Trophoblast cell (in vitro differentiated cells and primary cell): ENCODE results near the gene SLC4A4.

Source experiments
- DNase-seq, 2 donors: peaks; one replicate each; pipeline ENCODE4 v3.0.0-alpha.2; 2016
- H2AFZ ChIP-seq: 2 replicates; pipeline ENCODE4 v1.6.1; 2013; ENCODE audit warnings: low read length, moderate library complexity, mild to moderate bottlenecking; ENCODE audit not compliant: insufficient read depth, poor library complexity
- H2AK5ac ChIP-seq: 2 replicates; pipeline ENCODE4 v1.6.1; 2013; ENCODE audit warnings: mild to moderate bottlenecking, low read length
- H2BK120ac ChIP-seq: 2 replicates; pipeline ENCODE4 v1.6.1; 2013; ENCODE audit warnings: low read length, mild to moderate bottlenecking, moderate library complexity; ENCODE audit not compliant: insufficient read depth, poor library complexity
- H2BK12ac ChIP-seq: 2 replicates; pipeline ENCODE4 v1.6.1; 2013; ENCODE audit warnings: mild to moderate bottlenecking, low read length, moderate library complexity
- H2BK5ac ChIP-seq: 2 replicates; pipeline ENCODE4 v1.6.1; 2013; ENCODE audit warnings: low read length, low read depth, moderate library complexity, mild to moderate bottlenecking; ENCODE audit not compliant: poor library complexity
- H3K14ac ChIP-seq: 2 replicates; pipeline ENCODE4 v1.6.1; 2013; ENCODE audit warnings: mild to moderate bottlenecking, low read length
- H3K18ac ChIP-seq: 2 replicates; pipeline ENCODE4 v1.6.1; 2013; ENCODE audit warnings: mild to moderate bottlenecking, low read length
- H3K23ac ChIP-seq: 2 replicates; pipeline ENCODE4 v1.6.1; 2013; ENCODE audit warnings: low read length
- H3K27ac ChIP-seq: 2 replicates; pipeline ENCODE4 v1.5.1; 2013; ENCODE audit warnings: low read depth, mild to moderate bottlenecking, inconsistent platforms, low read length, moderate library complexity
- H3K27me3 ChIP-seq: 2 replicates; pipeline ENCODE4 v1.6.1; 2013; ENCODE audit warnings: inconsistent platforms, mild to moderate bottlenecking, low read length, moderate library complexity; ENCODE audit not compliant: insufficient read depth
- H3K36me3 ChIP-seq, 2 experiments: 1 replicate in 1 of 2; 2 replicates in 1 of 2; pipeline ENCODE4 v1.6.1; 2013; ENCODE audit warnings: low read length in 2 of 2, mild to moderate bottlenecking in 2 of 2, moderate library complexity in 1 of 2; ENCODE audit not compliant: insufficient read depth in 2 of 2, control insufficient read depth in 1 of 2
- H3K4ac ChIP-seq: 2 replicates; pipeline ENCODE4 v1.6.1; 2013; ENCODE audit warnings: low read depth, mild to moderate bottlenecking, low read length, moderate library complexity
- H3K4me1 ChIP-seq, 2 experiments: 1 replicate in 1 of 2; 2 replicates in 1 of 2; pipeline ENCODE4 v1.6.1; 2013; ENCODE audit warnings: low read length in 2 of 2, mild to moderate bottlenecking in 2 of 2, moderate library complexity in 1 of 2; ENCODE audit not compliant: insufficient read depth in 2 of 2, control insufficient read depth in 1 of 2
- H3K4me2 ChIP-seq: 2 replicates; pipeline ENCODE4 v1.6.1; 2013; ENCODE audit warnings: inconsistent platforms, mild to moderate bottlenecking, low read length, moderate library complexity
- H3K4me3 ChIP-seq: 2 replicates; pipeline ENCODE4 v1.5.1; 2013; ENCODE audit warnings: mild to moderate bottlenecking, low read depth, low read length, inconsistent platforms
- H3K79me1 ChIP-seq: one replicate; pipeline ENCODE4 v1.6.1; 2013; ENCODE audit warnings: low read length
- H3K79me2 ChIP-seq: 2 replicates; pipeline ENCODE4 v1.6.1; 2013; ENCODE audit warnings: low read length, mild to moderate bottlenecking; ENCODE audit not compliant: control insufficient read depth, insufficient read depth, poor library complexity
- H3K9ac ChIP-seq: 2 replicates; pipeline ENCODE4 v1.6.1; 2013; ENCODE audit warnings: mild to moderate bottlenecking, low read length
- H3K9me3 ChIP-seq: 2 replicates; pipeline ENCODE4 v1.6.1; 2013; ENCODE audit warnings: low read depth, mild to moderate bottlenecking, control low read depth, inconsistent platforms, low read length; ENCODE audit not compliant: insufficient read depth
- H4K12ac ChIP-seq: 2 replicates; pipeline ENCODE4 v1.6.1; 2013; ENCODE audit warnings: low read depth, mild to moderate bottlenecking, low read length, moderate library complexity
- H4K8ac ChIP-seq: 2 replicates; pipeline ENCODE4 v1.6.1; 2013; ENCODE audit warnings: low read depth, mild to moderate bottlenecking, low read length, moderate library complexity
- H4K91ac ChIP-seq: one replicate; pipeline ENCODE4 v1.6.1; 2013; ENCODE audit warnings: low read depth, mild to moderate bottlenecking, low read length, moderate library complexity
- WGBS: extraction: QIAGEN DNeasy Blood & Tissue Kit; methylation state at CpG from one replicate; pipeline ENCODE4 v1.1.7; 2013; ENCODE audit warnings: missing lambda C conversion rate; ENCODE audit not compliant: insufficient read length, insufficient coverage; ENCODE audit errors: extremely low coverage; 5-methylcytosine and 5-hydroxymethylcytosine counted together

SLC4A4 gene

DNA sequence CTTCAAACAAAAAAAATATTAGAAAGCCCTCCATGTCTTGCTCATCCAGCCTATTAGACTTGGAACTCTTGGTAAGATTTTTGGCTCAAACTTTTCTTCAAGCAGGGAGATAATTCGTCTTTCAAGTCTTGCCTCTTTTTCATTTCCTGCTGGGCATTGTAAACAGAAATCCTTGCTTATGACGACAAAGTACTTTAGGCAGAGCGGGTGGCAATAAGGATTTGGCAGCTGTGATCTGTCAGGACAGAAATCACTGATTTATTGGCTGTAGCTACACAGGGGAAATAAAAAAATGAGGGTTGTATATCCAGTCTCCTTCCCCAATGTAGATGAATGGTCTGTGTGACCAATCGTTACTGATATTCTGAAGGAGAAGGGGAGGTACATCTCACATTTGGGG is 121.6 kb downstream of the SLC4A4 start:
- Histone ChIP-seq H3K36me3 (no peaks in the 10 kb centered on the region), H3K18ac (no peak overlapping the region), H3K79me2 (no peaks in the 10 kb centered on the region), H2BK5ac (no peak overlapping the region), H4K8ac (no peak overlapping the region), H2BK12ac (no peak overlapping the region), H3K27ac (no peak overlapping the region), H3K4me3 (no peak overlapping the region), H3K27me3 (no peaks in the 10 kb centered on the region), H3K4ac (no peak overlapping the region), H3K4me2 (no peak overlapping the region), H2AFZ (no peak overlapping the region), H3K9ac (no peak overlapping the region), H3K14ac (no peak overlapping the region), H3K23ac (no peak overlapping the region), H2BK120ac (no peak overlapping the region), H3K4me1 (no peaks in the 10 kb centered on the region), H3K9me3 (no peaks in the 10 kb centered on the region), H3K79me1 (no peaks in the 10 kb centered on the region), H4K12ac (no peak overlapping the region), H2AK5ac (no peak overlapping the region), H4K91ac (no peak overlapping the region)
- WGBS, result no CpG with 5 or more reads among the region's 4 CpGs
- DNase-seq, result no peak

DNA sequence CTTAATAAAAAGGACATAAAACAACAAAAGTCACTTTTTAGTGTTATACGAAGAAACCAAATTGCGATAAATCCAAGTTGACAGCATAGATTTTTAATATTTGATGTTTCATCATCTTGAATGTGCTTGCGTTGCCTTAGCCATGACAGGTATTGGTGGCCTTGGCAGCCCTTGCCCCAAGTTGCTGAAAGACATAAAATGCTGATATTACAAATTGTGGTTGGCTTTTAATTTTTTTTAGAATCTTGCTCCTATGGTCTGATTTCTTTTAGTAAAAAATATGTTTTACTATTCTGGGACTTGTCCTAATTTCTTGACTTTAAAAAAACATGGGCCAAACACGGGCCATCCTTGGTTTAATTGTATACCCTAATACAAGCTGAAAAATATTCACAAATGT is 122.6 kb downstream of the SLC4A4 start:
- Histone ChIP-seq H3K18ac (no peak overlapping the region), H2BK120ac (no peak overlapping the region), H3K4me3 (no peak overlapping the region), H2AK5ac (no peak overlapping the region), H2AFZ (no peak overlapping the region), H3K4me2 (no peak overlapping the region), H3K4me1 (no peaks in the 10 kb centered on the region), H3K9me3 (no peaks in the 10 kb centered on the region), H4K91ac (no peak overlapping the region), H2BK5ac (no peak overlapping the region), H3K79me1 (no peaks in the 10 kb centered on the region), H3K36me3 (no peaks in the 10 kb centered on the region), H4K8ac (no peak overlapping the region), H3K9ac (no peak overlapping the region), H3K27me3 (no peaks in the 10 kb centered on the region), H3K14ac (no peak overlapping the region), H4K12ac (no peak overlapping the region), H2BK12ac (no peak overlapping the region), H3K23ac (no peak overlapping the region), H3K4ac (no peak overlapping the region), H3K79me2 (no peaks in the 10 kb centered on the region), H3K27ac (no peak overlapping the region)
- WGBS, result no CpG with 5 or more reads among the region's 4 CpGs
- DNase-seq, result no peak

DNA sequence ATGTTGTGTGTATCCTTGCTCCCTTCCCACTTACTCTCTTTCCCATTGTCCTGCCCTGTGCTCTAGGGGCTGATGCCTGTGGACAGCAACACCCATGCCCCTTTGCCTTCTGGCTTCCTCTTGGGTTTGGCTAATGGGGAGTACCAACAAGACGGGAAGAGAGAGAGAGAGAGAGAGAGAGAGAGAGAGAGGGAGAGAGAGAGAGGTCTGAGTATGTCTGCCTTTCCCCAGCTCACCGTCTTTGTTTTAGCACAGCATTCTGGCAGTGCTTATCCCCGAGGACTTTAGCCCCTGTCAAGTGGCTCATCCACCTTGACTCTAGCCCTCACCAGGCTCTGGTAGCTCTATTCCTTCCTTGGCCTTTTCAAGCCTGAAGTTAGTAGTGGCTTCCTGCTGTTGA is 128.0 kb downstream of the SLC4A4 start:
- Histone ChIP-seq H4K12ac (no peak overlapping the region), H3K4me1 (no peaks in the 10 kb centered on the region), H2AK5ac (no peak overlapping the region), H4K8ac (no peak overlapping the region), H3K79me1 (no peaks in the 10 kb centered on the region), H3K4me3 (no peak overlapping the region), H3K9me3 (no peaks in the 10 kb centered on the region), H2BK12ac (no peak overlapping the region), H4K91ac (no peak overlapping the region), H3K9ac (no peak overlapping the region), H3K23ac (no peak overlapping the region), H3K4me2 (no peak overlapping the region), H3K18ac (no peak overlapping the region), H3K36me3 (no peaks in the 10 kb centered on the region), H3K27ac (no peak overlapping the region), H2BK120ac (no peak overlapping the region), H2AFZ (no peak overlapping the region), H3K27me3 (no peaks in the 10 kb centered on the region), H2BK5ac (no peak overlapping the region), H3K14ac (no peak overlapping the region), H3K79me2 (no peaks in the 10 kb centered on the region), H3K4ac (no peak overlapping the region)
- no CpG with 5 or more reads among the region's 3 CpGs for WGBS
- DNase-seq, result no peak

DNA sequence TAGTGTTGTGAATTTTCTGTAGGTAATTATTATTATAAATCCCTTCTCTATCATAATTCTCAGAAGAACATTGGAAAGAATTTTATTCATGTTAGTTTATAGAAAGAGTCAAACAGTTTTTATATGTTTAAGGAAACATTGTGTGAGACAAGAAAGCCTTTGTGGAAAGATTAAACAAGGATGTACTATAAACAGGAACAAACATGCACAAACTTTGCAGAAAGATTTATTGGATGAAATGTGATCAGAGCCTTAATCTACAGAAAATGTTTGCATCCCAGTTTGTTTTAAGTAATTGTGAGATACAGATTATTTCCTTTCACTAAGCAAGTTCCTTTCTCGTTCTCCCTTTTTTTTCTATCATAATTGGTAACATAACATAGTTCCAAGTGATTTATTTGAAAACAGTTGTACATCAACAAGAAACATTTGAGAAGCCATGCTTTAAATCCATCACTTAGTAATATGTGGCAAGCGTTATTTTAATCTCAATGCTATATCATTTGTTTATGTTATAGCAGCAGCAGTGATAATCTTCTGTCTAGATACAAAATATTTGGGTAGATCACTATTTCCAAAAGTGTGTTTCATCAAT is 129.4 kb downstream of the SLC4A4 start:
- H2BK120ac ChIP-seq, result no peak overlapping the region
- H3K23ac ChIP-seq, result no peak overlapping the region
- H3K36me3 ChIP-seq, result no peaks in the 10 kb centered on the region
- no peaks in the 10 kb centered on the region for H3K79me1 ChIP-seq
- peaks cover 0 to 2% of the 10 kb centered on the region in 2 experiments for H3K4me1 ChIP-seq
- H3K18ac ChIP-seq, result no peak overlapping the region
- no peak overlapping the region for H3K14ac ChIP-seq
- no peak overlapping the region for H2BK5ac ChIP-seq
- H3K9me3 ChIP-seq, result no peaks in the 10 kb centered on the region
- no peak overlapping the region for H4K91ac ChIP-seq
- no peaks in the 10 kb centered on the region for H3K79me2 ChIP-seq
- H3K4me2 ChIP-seq, result no peak overlapping the region
- DNase-seq, result no peak
- H2AK5ac ChIP-seq, result no peak overlapping the region
- H4K12ac ChIP-seq, result no peak overlapping the region
- no peak overlapping the region for H3K4me3 ChIP-seq
- no peak overlapping the region for H3K9ac ChIP-seq
- H3K27ac ChIP-seq, result no peak overlapping the region
- no peak overlapping the region for H2AFZ ChIP-seq
- no peak overlapping the region for H4K8ac ChIP-seq
- H3K27me3 ChIP-seq, result no peaks in the 10 kb centered on the region
- WGBS, result no CpG with 5 or more reads among the region's 2 CpGs
- no peak overlapping the region for H2BK12ac ChIP-seq
- H3K4ac ChIP-seq, result no peak overlapping the region
